SK-N-SH treated with all-trans-retinoic acid at 6 μM for 48 hours (cell line): Measurements from ENCODE around the gene ZNF391.

ENCODE experiments used
- ARNTL ChIP-seq: fragments of 450-650 bp; formaldehyde crosslinking; IDR thresholded peaks from 2 replicates; pipeline ENCODE4 v1.5.0; 2020; ENCODE audit warnings: low read depth, mild to moderate bottlenecking, moderate library complexity, borderline replicate concordance
- CREB5 ChIP-seq: fragments of 250-450 bp; sonication (Bioruptor Pico); IDR thresholded peaks from 2 replicates; pipeline ENCODE4 v1.5.1; 2020; ENCODE audit warnings: low read depth, mild to moderate bottlenecking, moderate library complexity
- CSDC2 ChIP-seq: fragments of 250-450 bp; sonication (Bioruptor Pico); IDR thresholded peaks from 2 replicates; pipeline ENCODE4 v1.5.0; 2020; ENCODE audit warnings: mild to moderate bottlenecking, moderate library complexity
- ISL1 ChIP-seq: fragments of 250-450 bp; sonication (Bioruptor Pico); IDR thresholded peaks from 2 replicates; pipeline ENCODE4 v2.1.2; 2022; ENCODE audit warnings: mild to moderate bottlenecking, moderate library complexity
- OSR1 ChIP-seq: fragments of 250-450 bp; sonication (Bioruptor Pico); IDR thresholded peaks from 2 replicates; pipeline ENCODE4 v1.8.0; 2022; ENCODE audit warnings: moderate library complexity, mild to moderate bottlenecking, inconsistent platforms
- PATZ1 ChIP-seq: fragments of 250-450 bp; sonication (Bioruptor Pico); IDR thresholded peaks from 2 replicates; pipeline ENCODE4 v1.8.0; 2020; ENCODE audit warnings: mild to moderate bottlenecking, moderate library complexity, borderline replicate concordance
- PPARA ChIP-seq: fragments of 250-450 bp; sonication (Bioruptor Pico); IDR thresholded peaks from 2 replicates; pipeline ENCODE4 v1.5.0; 2020; ENCODE audit warnings: mild to moderate bottlenecking, borderline replicate concordance
- RARB ChIP-seq: fragments of 250-450 bp; sonication (Bioruptor Pico); IDR thresholded peaks from 2 replicates; pipeline ENCODE4 v1.8.0; 2021; ENCODE audit warnings: mild to moderate bottlenecking, moderate library complexity
- TCF4 ChIP-seq: fragments of 250-450 bp; sonication (Bioruptor Pico); IDR thresholded peaks from 2 replicates; pipeline ENCODE4 v1.8.0; 2021; ENCODE audit warnings: mild to moderate bottlenecking, moderate library complexity, borderline replicate concordance
- TSHZ2 ChIP-seq: fragments of 250-450 bp; sonication (Bioruptor Pico); IDR thresholded peaks from 2 replicates; pipeline ENCODE4 v1.5.0; 2020; ENCODE audit warnings: mild to moderate bottlenecking, moderate library complexity
- ZFP30 ChIP-seq: fragments of 450-650 bp; formaldehyde crosslinking; IDR thresholded peaks from 2 replicates; pipeline ENCODE4 v1.5.0; 2022; ENCODE audit warnings: mild to moderate bottlenecking, moderate library complexity
- ZNF565 ChIP-seq: fragments of 450-650 bp; formaldehyde crosslinking; conservative IDR thresholded peaks from 2 replicates; pipeline ENCODE4 v1.5.0; 2020; ENCODE audit warnings: low read depth, mild to moderate bottlenecking, moderate library complexity

GRCh38 chr6:27352850-27353249 lies 35.7 kb upstream of the ZNF391 start:
- TF ChIP-seq ARNTL (CRISPR knock-in tag) (no peak), TCF4 (CRISPR knock-in tag) (no peak), RARB (CRISPR knock-in tag) (no peak), CREB5 (CRISPR knock-in tag) (no peak), CSDC2 (CRISPR knock-in tag) (no peak), ZFP30 (CRISPR knock-in tag) (no peak), ZNF565 (CRISPR knock-in tag) (no peak), PPARA (CRISPR knock-in tag) (no peak), TSHZ2 (CRISPR knock-in tag) (no peak), OSR1 (CRISPR knock-in tag) (no peak), ISL1 (no peak), PATZ1 (CRISPR knock-in tag) (no peak)
